Immature natural killer cell (primary cell): ENCODE measurements around the gene GALK1. TPM values are rescaled to one million over a fixed set of nuclear protein-coding genes. Genes with fewer than 3 reads are reported as not detected.
A peak's percentile ranks its signal among the peaks of the same experiment; 100 is the strongest.
"Not testable (repeated sequence)": the region's sequence is repeated elsewhere in the genome, so short reads cannot be mapped to it uniquely, and the experiment has no call there.

Experiments
- DNase-seq, 3 donors: peaks; one replicate each; pipeline ENCODE4 v3.0.0; 2022; ENCODE audit warnings: mixed read lengths in 1 of 3
- H3K27ac Mint-ChIP-seq, 6 donors: one replicate each; pipeline ENCODE4 v1.8.0; 2020; ENCODE audit warnings: mixed read lengths in 6 of 6, mild to moderate bottlenecking in 5 of 6, inconsistent platforms in 4 of 6, moderate library complexity in 3 of 6
- H3K27me3 Mint-ChIP-seq, 3 donors: one replicate each; pipeline ENCODE4 v1.8.0; 2020 to 2021; ENCODE audit warnings: low read depth in 3 of 3, mild to moderate bottlenecking in 3 of 3, mixed read lengths in 3 of 3, moderate library complexity in 3 of 3, inconsistent platforms in 1 of 3
- H3K36me3 Mint-ChIP-seq, 3 donors: one replicate each; pipeline ENCODE4 v1.8.0; 2020; ENCODE audit warnings: mixed read lengths in 3 of 3, inconsistent platforms in 2 of 3, mild to moderate bottlenecking in 2 of 3
- H3K4me1 Mint-ChIP-seq, 2 donors: one replicate each; pipeline ENCODE4 v1.8.0; 2020; ENCODE audit warnings: inconsistent platforms in 2 of 2, mild to moderate bottlenecking in 2 of 2, mixed read lengths in 2 of 2, moderate library complexity in 1 of 2
- H3K4me3 Mint-ChIP-seq, 5 donors: one replicate each; pipeline ENCODE4 v1.8.0; 2020; ENCODE audit warnings: mild to moderate bottlenecking in 5 of 5, mixed read lengths in 5 of 5, inconsistent platforms in 3 of 5, moderate library complexity in 3 of 5
- H3K9me3 Mint-ChIP-seq, 6 donors: one replicate each; pipeline ENCODE4 v1.8.0; 2020; ENCODE audit warnings: mild to moderate bottlenecking in 6 of 6, mixed read lengths in 6 of 6, inconsistent platforms in 4 of 6, moderate library complexity in 3 of 6
- polyA plus RNA-seq, 3 donors: library from polyadenylated mRNA; unstranded; fragments of 300-500 nt; fragmentation: Illumina TruSeq; gene quantifications; one replicate each; pipeline ENCODE4 v1.2.3, GENCODE V29; 2021

Gene GALK1
- 10 to 100 TPM; 25.1 to 86.7 (median 30.7) TPM for polyA plus RNA-seq

DNA sequence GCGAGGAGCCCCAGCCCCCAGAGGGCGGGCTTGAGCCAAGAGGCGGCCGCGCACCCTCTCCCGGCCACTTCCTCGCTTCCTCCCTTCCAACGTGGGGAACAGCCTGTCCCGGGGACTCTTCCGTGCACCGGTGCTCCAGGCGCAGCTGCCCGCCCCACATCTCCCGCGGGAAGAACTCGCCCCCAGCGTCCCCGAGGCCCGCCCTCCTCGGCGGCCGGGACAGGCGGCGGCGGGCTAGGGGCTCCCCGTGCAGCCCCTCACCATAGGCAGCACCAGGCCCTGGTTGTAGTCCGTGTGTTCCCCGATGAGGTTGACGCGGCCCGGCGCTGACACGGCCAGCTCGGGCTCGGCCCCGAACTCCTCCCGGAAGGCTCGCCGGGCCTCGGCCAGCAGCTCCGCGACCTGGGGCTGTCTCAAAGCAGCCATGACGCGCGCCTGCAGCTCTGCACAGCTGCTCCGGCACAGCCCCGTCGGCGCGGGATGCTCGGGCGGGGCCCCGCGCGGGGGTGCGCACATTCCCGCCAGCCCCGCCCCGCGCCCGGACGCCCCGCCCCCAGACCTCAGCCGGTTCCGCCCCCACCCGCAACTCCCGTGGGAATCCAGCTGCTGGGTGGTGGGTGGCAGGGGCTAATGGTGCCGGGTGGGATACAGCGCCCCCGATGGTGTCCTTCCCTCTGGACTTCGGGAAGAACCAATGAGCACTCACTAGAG, at the start of gene GALK1:
Gene GALK1, minus strand, starts transcription at position 482 of the 711 bp plus-strand sequence. Its CDS starts 56 bp downstream, at position 426.
- H3K4me1 Mint-ChIP-seq = peaks cover 6 to 15% of the 10 kb centered on the region in 2 donors
- H3K27ac Mint-ChIP-seq = peak within 1 kb of the TSS; percentile 20 to 72 (median 43)
- H3K9me3 Mint-ChIP-seq = no peaks in the 10 kb centered on the region

DNA sequence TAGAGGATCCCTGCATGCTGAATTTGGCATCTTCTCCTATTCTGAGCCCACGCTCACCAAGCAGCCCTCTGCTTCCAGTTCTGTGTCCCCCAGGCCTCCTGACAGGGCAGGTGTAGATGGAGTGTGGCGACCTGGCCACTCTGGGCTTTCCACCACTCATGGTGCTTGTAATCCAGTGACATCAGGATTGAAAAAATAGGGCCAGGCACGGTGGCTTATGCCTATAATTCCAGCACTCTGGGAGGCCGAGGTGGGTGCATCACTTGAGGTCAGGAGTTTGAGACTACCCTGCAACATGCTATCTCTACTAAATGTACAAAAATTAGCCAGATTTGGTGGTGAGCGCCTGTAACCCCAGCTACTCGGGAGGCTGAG, 49.0 kb upstream of the GALK1 start:
- no peak for DNase-seq
- H3K27ac Mint-ChIP-seq = no peak overlapping the region
- no peaks in the 10 kb centered on the region for H3K4me1 Mint-ChIP-seq
- no peak overlapping the region for H3K4me3 Mint-ChIP-seq
- H3K27me3 Mint-ChIP-seq = peaks cover 0 to 1% (median 0%) of the 10 kb centered on the region in 3 donors
- peaks cover 1 to 9% (median 5%) of the 10 kb centered on the region in 3 donors for H3K36me3 Mint-ChIP-seq
- H3K9me3 Mint-ChIP-seq = peaks cover 0 to 1% (median 0%) of the 10 kb centered on the region in 6 donors

More for the DNA sequence above, at the start of gene GALK1:
- peak within 1 kb of the TSS; percentile 75 to 80 (median 78) for H3K4me3 Mint-ChIP-seq
- H3K36me3 Mint-ChIP-seq = no peaks in the 10 kb centered on the region
- peak; percentile 59 to 69 (median 68) for DNase-seq
- no peaks in the 10 kb centered on the region for H3K27me3 Mint-ChIP-seq

DNA sequence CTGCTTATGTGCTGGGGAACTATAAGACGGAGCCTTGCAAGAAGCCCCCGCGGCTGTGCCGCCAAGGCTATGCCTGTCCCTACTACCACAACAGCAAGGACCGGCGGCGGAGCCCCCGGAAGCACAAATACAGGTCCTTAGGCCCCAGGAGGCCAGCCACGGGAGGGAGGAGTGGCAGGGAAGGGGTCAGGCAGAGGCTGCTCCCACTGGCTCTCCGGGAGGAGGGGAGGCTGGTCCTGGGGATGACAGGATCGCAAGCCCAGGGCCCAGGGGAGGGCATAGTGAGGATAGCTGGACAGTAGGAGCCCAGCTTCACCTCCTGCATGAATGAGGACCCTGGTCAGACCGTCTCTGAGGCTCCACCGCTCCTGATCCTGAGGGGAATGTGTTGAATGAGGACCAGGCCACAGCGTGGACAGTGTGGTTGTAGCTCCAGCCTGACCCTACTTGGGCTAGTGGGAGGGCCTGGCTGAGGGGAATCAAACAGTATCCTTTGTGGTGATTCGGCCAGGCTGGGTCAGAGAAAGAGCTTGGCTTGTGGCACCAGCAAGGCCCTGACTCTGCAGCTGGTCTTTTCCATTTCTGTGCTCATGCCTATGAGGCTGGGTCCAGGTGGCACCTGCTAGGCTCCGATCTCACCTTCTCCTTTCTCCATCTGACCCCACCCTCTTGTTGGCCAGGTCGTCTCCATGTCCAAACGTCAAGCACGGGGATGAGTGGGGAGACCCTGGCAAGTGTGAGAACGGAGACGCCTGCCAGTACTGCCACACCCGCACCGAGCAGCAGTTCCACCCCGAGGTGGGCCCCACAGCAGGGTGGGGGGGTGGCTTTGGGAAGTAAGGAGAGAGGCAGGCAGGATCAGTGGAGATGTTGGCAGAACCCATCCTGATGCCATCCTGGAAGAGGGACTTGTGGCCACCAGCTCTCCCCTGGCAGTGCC, 48.4 kb upstream of the GALK1 start:
- H3K4me1 Mint-ChIP-seq = peaks cover 0 to 2% of the 10 kb centered on the region in 2 donors
- H3K36me3 Mint-ChIP-seq = peaks cover 0 to 3% (median 0%) of the 10 kb centered on the region in 3 donors
- DNase-seq = no peak
- no peak overlapping the region for H3K4me3 Mint-ChIP-seq
- peaks cover 0 to 1% (median 0%) of the 10 kb centered on the region in 3 donors for H3K27me3 Mint-ChIP-seq
- H3K9me3 Mint-ChIP-seq = peaks cover 0 to 1% (median 0%) of the 10 kb centered on the region in 6 donors
- no peak overlapping the region for H3K27ac Mint-ChIP-seq

DNA sequence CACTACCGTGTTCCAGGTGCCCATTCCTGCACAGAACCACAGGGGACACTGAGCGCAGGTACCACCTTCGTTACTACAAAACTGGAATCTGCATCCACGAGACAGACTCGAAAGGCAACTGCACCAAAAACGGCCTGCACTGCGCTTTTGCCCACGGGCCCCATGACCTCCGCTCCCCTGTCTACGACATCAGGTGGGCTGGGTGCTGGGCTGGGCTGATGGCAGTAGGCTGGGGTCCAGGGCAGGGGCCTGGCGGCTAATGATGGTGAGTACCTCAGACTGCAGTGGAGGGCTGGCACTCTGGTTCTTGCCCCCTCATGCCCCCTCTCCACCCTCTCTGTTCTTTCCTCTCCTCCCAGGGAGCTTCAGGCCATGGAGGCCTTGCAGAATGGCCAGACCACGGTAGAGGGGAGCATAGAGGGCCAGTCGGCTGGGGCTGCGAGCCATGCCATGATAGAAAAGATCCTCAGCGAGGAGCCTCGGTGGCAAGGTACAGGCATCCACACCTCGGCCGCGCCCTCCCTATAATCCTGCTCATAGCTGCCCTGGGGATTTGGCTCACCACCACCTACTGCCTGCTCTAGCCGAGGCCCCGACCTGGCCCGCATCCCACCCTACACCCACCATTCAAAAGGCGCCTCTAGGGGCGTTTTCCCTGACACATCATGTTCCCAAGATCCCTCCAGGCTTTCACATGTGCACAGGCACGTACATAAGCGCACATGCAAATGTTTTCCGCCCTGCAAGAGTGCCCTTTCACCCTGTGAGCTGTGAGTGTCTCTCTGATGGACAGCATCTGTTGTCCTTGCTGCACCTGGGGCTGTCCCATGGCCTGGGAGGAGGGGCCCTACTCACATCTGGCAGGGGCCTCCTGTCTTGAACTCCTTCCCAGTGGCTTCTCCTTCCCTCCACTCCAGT, 47.4 kb upstream of the GALK1 start:
- no peak for DNase-seq
- Mint-ChIP-seq H3K4me3 (no peak overlapping the region), H3K4me1 (peaks cover 0 to 2% of the 10 kb centered on the region in 2 donors), H3K36me3 (peaks cover 0 to 3% (median 0%) of the 10 kb centered on the region in 3 donors), H3K27ac (no peak overlapping the region), H3K9me3 (peaks cover 0 to 1% (median 0%) of the 10 kb centered on the region in 6 donors), H3K27me3 (peaks cover 0 to 1% (median 0%) of the 10 kb centered on the region in 3 donors)

DNA sequence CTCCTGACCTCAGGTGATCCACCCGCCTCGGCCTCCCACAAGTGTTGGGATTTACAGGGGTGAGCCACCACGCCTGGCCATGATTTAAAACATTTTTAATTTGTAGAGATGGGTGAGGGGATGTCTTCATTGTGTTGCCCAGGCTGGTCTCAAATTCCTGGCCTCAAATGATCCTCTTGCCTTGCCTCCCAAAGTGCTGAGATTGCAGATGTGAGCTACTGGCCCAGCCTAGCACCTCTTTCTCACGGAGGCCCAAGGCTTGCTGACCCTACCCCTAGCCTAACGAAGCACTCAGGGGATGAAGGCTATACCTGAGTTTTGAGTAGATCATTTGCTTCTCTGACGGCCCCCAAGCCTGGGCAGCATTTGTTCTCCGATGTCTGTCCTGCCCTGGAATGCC, 46.2 kb upstream of the GALK1 start:
- DNase-seq = no peak
- peaks cover 0 to 1% (median 0%) of the 10 kb centered on the region in 6 donors for H3K9me3 Mint-ChIP-seq
- H3K4me3 Mint-ChIP-seq = no peak overlapping the region
- H3K4me1 Mint-ChIP-seq = peaks cover 0 to 2% of the 10 kb centered on the region in 2 donors
- peaks cover 0 to 1% (median 0%) of the 10 kb centered on the region in 3 donors for H3K27me3 Mint-ChIP-seq
- no peak overlapping the region for H3K27ac Mint-ChIP-seq
- H3K36me3 Mint-ChIP-seq = no peaks in the 10 kb centered on the region

DNA sequence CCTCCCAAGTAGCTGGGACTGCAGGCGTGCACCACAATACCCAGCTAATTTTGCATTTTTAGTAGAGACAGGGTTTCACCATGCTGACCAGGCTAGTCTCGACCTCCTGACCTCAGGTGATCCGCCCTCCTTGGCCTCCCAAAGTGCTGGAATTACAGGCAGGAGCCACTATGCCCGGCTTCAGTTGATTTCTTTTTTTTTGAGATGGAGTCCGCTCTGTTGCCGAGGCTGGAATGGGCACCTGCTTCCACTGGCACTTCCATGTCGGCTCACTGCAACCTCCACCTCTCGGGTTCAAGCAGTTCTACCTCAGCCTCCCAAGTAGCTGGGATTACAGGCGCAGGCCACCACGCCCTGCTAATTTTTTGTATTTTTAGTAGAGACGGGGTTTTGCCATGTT, 45.8 kb upstream of the GALK1 start:
- H3K9me3 Mint-ChIP-seq, H3K4me1 Mint-ChIP-seq, H3K27ac Mint-ChIP-seq, H3K4me3 Mint-ChIP-seq, H3K27me3 Mint-ChIP-seq, DNase-seq, H3K36me3 Mint-ChIP-seq: not testable (repeated sequence)

DNA sequence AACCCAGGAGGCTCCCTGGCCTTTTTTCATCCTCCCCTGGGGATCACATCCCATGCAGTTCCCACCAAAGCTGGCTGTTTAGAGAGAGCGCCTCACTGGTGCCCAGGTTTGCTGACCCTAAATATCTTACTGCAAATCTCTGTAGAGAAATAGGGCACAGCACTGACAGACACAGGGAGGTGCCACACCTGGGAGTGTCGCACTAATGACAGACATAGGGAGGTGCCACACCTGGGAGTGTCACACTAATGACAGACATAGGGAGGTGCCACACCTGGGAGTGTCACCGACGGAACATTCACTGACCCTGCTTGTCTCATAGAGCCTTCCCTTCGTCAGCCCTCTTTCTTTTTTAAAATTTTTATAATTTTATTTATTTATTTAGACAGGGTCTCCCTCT, 45.2 kb upstream of the GALK1 start:
- DNase-seq = no peak
- H3K4me1 Mint-ChIP-seq = peaks cover 0 to 2% of the 10 kb centered on the region in 2 donors
- no peaks in the 10 kb centered on the region for H3K36me3 Mint-ChIP-seq
- H3K27me3 Mint-ChIP-seq = peaks cover 0 to 1% (median 0%) of the 10 kb centered on the region in 3 donors
- H3K27ac Mint-ChIP-seq = no peak overlapping the region
- H3K4me3 Mint-ChIP-seq = no peak overlapping the region
- peaks cover 0 to 1% (median 0%) of the 10 kb centered on the region in 6 donors for H3K9me3 Mint-ChIP-seq

DNA sequence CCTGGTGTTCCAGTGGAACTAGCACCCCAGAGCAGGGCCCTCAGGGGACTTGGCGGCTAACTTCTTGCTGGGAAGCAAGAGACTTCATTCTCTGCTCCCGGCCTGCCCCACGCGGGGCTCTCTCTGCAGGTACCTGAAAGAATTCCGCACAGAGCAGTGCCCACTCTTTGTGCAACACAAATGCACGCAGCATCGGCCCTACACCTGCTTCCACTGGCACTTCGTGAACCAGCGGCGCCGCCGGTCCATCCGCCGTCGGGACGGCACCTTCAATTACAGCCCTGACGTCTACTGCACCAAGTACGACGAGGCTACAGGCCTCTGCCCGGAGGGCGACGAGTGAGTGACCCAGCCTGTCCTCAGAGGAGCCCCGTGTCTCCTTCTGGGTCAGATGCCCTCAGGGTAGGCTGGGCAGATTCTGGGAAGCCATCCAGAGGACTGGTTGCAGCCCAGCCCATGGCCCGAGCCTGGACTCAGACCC, 44.7 kb upstream of the GALK1 start:
- Mint-ChIP-seq H3K27ac (no peak overlapping the region), H3K4me1 (peaks cover 0 to 2% of the 10 kb centered on the region in 2 donors), H3K27me3 (peaks cover 0 to 1% (median 0%) of the 10 kb centered on the region in 3 donors), H3K36me3 (no peaks in the 10 kb centered on the region), H3K4me3 (no peak overlapping the region), H3K9me3 (peaks cover 0 to 1% (median 0%) of the 10 kb centered on the region in 6 donors)
- DNase-seq = no peak

DNA sequence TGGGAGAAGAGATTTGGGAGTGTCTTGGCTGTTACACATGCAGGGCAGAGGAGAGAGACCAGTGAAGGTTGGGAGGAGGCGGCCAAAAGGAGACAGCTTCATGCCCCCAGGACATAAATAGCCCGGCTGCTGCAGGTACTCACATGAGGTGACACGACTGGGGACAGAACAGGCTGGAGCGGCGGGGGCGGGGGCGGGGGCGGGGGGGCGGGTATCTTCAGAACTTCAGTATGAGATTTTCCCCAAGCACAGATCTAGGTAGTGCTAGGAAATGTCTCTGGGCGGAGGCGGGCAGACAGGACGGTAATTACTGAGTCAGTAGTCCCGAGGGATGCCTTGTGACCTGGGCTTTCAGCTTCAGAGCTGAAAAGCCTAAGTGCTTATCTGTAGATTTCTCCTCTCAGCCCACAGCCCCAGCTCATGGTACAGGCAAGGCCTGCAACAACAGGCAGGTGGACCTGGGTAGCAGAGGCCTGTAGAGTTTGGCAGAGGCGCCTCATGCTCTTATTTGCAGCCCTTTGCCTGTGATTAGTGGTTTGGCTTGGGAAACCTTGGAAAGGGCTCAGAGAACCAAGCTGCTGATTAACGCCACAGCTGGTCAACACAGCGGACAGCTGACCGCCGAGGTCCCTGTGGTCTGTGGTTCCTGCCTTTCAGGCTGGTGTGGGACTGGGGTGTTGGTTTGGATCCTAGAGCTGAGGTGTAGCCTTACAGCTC, 44.1 kb upstream of the GALK1 start:
- Mint-ChIP-seq H3K27me3 (peaks cover 0 to 1% (median 0%) of the 10 kb centered on the region in 3 donors), H3K4me3 (no peak overlapping the region), H3K4me1 (peaks cover 0 to 2% of the 10 kb centered on the region in 2 donors), H3K27ac (peak overlapping the region in 1 of 6 donors; percentile 40), H3K36me3 (no peaks in the 10 kb centered on the region), H3K9me3 (peaks cover 0 to 1% (median 0%) of the 10 kb centered on the region in 6 donors)
- no peak for DNase-seq

DNA sequence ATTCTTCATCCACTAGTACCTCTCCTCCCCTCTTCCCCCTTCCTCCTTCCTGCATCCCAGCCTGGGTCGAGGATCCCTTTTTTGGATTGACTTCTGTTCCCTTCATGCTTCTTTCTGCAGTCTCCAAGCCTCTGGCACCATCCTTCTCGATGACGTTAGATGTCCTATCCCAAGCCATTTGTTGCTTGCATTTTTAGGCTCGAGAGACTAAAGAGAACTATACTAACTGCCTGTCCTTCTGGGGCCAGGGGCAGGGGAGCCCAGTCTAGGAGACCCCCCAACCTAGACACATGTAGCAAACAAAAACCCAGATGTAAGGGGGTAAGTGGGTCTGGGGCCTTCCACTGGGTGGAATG, 43.5 kb upstream of the GALK1 start:
- DNase-seq = no peak
- Mint-ChIP-seq H3K4me3 (no peak overlapping the region), H3K27me3 (peaks cover 0 to 1% (median 0%) of the 10 kb centered on the region in 3 donors), H3K4me1 (peaks cover 2 to 3% of the 10 kb centered on the region in 2 donors), H3K36me3 (no peaks in the 10 kb centered on the region), H3K9me3 (peaks cover 0 to 1% (median 0%) of the 10 kb centered on the region in 6 donors), H3K27ac (peak overlapping the region in 2 of 6 donors; percentile 40 to 46)

DNA sequence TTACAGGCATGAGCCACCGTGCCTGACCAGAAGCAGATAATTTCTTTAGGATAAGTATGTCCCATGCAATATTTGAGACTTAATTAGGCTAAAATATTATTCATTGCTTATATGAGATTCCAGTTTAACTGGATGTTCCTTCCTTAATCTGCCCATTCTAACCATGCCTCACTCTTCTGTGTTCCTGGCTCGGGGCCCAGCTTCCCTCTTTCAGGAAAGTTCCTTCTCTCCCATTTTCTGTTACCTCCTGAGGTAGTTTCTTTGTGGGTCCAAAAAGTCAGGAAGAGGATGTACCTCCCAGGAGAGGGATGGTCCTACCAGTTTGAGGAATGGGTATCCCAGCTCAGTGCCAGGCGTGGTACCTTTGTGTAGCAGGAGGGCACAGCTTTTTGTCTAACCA, 42.9 kb upstream of the GALK1 start:
- no peak for DNase-seq
- no peaks in the 10 kb centered on the region for H3K36me3 Mint-ChIP-seq
- H3K4me3 Mint-ChIP-seq = no peak overlapping the region
- peaks cover 0 to 1% (median 0%) of the 10 kb centered on the region in 3 donors for H3K27me3 Mint-ChIP-seq
- H3K9me3 Mint-ChIP-seq = peaks cover 0 to 1% (median 0%) of the 10 kb centered on the region in 6 donors
- H3K27ac Mint-ChIP-seq = no peak overlapping the region
- peaks cover 2 to 7% of the 10 kb centered on the region in 2 donors for H3K4me1 Mint-ChIP-seq

DNA sequence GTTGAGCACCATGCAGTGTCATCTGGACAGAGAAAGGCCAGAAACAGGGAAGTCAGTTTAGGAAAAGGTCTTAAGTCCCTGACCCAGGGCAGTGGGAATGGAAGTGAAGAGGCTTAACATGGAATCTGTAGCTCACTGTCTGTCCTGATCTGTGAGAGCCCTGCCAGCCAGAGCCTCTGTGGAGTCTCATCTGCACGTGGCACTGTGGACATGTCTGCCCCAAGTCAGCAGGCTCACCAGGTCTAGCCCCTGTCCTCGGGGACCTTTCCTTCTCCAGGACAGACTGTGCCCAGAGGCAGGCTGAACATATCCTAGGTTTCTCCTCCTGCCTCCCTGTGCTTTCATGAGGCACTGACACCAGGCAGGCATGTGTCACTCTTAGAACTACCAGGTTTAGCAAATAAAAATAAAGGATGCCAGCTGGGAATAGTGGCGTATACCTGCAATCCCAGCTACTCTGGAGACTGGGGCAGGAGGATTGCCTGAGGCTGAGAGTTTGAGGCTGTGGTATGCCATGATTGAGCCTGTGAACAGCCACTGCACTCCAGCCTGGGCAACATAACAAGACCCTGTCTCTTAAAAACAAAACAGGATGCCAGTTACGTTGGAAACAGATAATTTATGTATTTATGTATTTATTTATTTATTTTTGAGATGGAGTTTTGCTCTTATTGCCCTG, 42.0 kb upstream of the GALK1 start:
- H3K4me1 Mint-ChIP-seq = peaks cover 2 to 7% of the 10 kb centered on the region in 2 donors
- peaks cover 0 to 1% (median 0%) of the 10 kb centered on the region in 6 donors for H3K9me3 Mint-ChIP-seq
- peaks cover 0 to 1% (median 0%) of the 10 kb centered on the region in 3 donors for H3K27me3 Mint-ChIP-seq
- DNase-seq = no peak
- H3K4me3 Mint-ChIP-seq = no peak overlapping the region
- H3K27ac Mint-ChIP-seq = no peak overlapping the region
- no peaks in the 10 kb centered on the region for H3K36me3 Mint-ChIP-seq
